GM13977 (cell line): Measurements from ENCODE around the gene SIAH1.

Source experiments
- DNase-seq: peaks from one replicate; pipeline ENCODE4 v3.0.0; 2012; ENCODE audit warnings: low spot score
- CTCF ChIP-seq: IDR thresholded peaks from 2 replicates; pipeline ENCODE4 v1.5.1; 2012; ENCODE audit warnings: mild to moderate bottlenecking, control low read depth; ENCODE audit not compliant: insufficient read depth; ENCODE audit errors: extremely low read depth, missing control alignments
- in situ Hi-C: fragments of 300-500 bp; cut with MboI; formaldehyde crosslinking; loops from one replicate; pipeline ENCODE4 v1.12.0; 2022; ENCODE audit warnings: low sequenced_read_pairs, low pct_unique_long_range_greater_than_20kb, mixed read lengths, inconsistent platforms; ENCODE audit not compliant: unreplicated experiment

Gene SIAH1, protein sequence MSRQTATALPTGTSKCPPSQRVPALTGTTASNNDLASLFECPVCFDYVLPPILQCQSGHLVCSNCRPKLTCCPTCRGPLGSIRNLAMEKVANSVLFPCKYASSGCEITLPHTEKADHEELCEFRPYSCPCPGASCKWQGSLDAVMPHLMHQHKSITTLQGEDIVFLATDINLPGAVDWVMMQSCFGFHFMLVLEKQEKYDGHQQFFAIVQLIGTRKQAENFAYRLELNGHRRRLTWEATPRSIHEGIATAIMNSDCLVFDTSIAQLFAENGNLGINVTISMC

GRCh38 chr16:48385253-48386150 lies at the start of gene SIAH1:
SIAH1 (minus strand) TSS chr16:48385413; CDS start chr16:48362428, 22,985 bp downstream.
- in situ Hi-C loops = no loop called here
- DNase-seq = peak; percentile 97
- no peak for TF ChIP-seq CTCF

- no peak for DNase-seq
- TF ChIP-seq CTCF = no peak
- in situ Hi-C loops = no loop called here
These were observed 49.6 kb upstream of the SIAH1 start for GRCh38 chr16:48434653-48435317.

- DNase-seq = no peak
- in situ Hi-C loops = no loop called here
- TF ChIP-seq CTCF = no peak
These were observed 48.8 kb upstream of the SIAH1 start for GRCh38 chr16:48433850-48434530.

- TF ChIP-seq CTCF = no peak
- in situ Hi-C loops = no loop called here
- no peak for DNase-seq
These were observed 48.1 kb upstream of the SIAH1 start for GRCh38 chr16:48433116-48433849.

- DNase-seq = no peak
- in situ Hi-C loops = no loop called here
- TF ChIP-seq CTCF = no peak
These were observed 46.9 kb upstream of the SIAH1 start for GRCh38 chr16:48432136-48432535.
